Spleen (tissue), 7 donors: ENCODE measurements around the gene ZG16.
"Not testable (repeated sequence)": the region's sequence is repeated elsewhere in the genome, so short reads cannot be mapped to it uniquely, and the experiment has no call there.

Source experiments
- CTCF ChIP-seq, 11 experiments: fragments of 200-600 bp in 7 of 11; fragments of 450-650 bp in 4 of 11; sonication (generic) in 4 of 11; IDR thresholded peaks in 8 of 11; conservative IDR thresholded peaks in 3 of 11; 1 replicate in 7 of 11; 2 replicates in 4 of 11; pipeline versions ENCODE4 v1.4.0 to v1.8.0; 2016 to 2021; ENCODE audit warnings: antibody characterized with exemption in 11 of 11, inconsistent platforms in 4 of 11, mild to moderate bottlenecking in 1 of 11
- POLR2A ChIP-seq, 3 donors: fragments of 450-650 bp; IDR thresholded peaks; one replicate each; pipeline ENCODE4 v1.5.1; 2017; ENCODE audit warnings: antibody characterized with exemption in 3 of 3, mild to moderate bottlenecking in 1 of 3
- POLR2AphosphoS5 ChIP-seq, 3 donors: sonication (generic); formaldehyde crosslinking; IDR thresholded peaks; one replicate each; pipeline ENCODE4 v1.5.1; 2017; ENCODE audit warnings: antibody characterized with exemption in 3 of 3
- donor health status: DM: no; HTN: no; CAD: no; lungs with moderate emphysema.
- donor health status: DM: no; HTN: no; CAD: no.
- donor health status: DM: no; HTN: no; CAD: no.

- not testable (repeated sequence) for TF ChIP-seq CTCF (IDR thresholded peaks at IDR 0.05 in 8 of 11, conservative IDR thresholded peaks at IDR 0.05 in 3 of 11); POLR2A (IDR thresholded peaks at IDR 0.05); POLR2AphosphoS5 (IDR thresholded peaks at IDR 0.05)
Measured at GRCh38 chr16:29739927-29740629, 38.0 kb upstream of the ZG16 start.
